CD4-positive, alpha-beta T cell treated with Interferon alpha-2 for 1 hour (primary cell): ENCODE data around the gene SLC38A2.

Experiments
- DNase-seq, 2 donors: peaks; one replicate each; pipeline ENCODE4 v3.0.0-alpha.2; 2020 to 2022

Gene SLC38A2

DNA sequence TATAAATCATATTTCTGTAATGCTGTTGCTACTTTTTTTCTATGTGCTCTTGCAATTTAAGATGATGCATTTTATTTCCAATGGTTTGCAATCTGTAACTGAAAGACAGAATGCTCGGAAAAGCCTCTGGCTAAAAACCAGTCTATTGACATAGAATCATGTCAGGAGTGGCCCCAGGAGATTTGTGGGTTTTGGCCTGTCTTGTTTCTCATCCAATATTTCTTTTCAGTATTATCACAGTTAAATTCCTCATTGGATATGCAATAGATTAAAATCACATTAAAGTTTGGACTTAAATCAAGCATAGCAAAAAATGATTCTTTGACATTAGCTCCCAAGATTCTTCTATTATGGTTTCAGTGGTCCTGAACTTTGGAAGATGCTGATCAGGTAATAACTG lies 19.1 kb upstream of the SLC38A2 start:
- DNase-seq = no peak

DNA sequence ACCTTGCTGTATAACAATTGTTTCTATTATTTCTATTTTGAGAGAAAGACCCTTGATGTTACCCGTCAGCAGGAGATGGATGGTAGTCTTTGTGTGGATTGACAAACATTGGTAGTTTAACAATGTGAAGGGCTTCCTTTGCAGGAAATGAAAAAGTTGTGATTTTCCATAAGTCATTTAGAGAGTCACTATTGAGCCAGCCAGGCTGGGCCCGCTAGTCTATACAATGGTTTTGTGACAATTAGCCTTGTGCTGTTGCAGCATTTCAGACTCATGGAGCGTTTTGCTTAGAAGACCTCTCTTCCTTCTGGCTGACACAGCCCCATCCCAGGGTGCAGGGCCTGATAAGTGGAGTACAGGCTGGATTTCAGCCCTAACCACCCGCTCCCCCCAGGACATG lies 18.3 kb upstream of the SLC38A2 start:
- DNase-seq = no peak

GRCh38 chr12:46390304-46390703 lies 17.7 kb upstream of the SLC38A2 start:
- DNase-seq = no peak

GRCh38 chr12:46389031-46389616 lies 16.6 kb upstream of the SLC38A2 start:
- no peak for DNase-seq

DNA sequence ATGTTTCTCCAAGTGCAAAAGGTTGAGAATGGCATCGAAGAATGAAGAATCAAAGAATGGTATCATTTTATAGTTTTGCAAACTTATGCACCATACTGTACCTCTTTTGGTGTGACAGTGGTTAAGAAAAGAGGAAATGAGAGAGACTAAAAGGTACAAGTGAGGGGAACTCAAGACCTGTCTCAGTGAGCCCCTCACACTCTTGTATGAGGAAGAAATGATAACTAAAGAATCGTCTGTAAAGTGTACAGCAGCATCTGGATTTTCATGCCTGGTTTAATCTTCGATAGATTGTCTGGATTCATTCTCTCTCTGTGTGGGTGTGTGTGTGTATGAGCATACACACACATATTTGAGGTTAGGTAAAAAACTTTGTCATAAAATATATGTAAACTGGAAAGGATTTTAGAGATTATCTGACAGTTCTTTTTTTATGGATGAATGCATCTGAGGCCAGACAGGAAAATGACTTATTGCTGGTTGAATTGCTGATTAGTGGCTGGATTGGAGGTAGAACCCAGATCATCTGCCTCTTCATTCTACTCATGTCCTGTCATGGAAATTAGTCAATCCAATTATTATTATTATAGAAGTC lies 16.0 kb upstream of the SLC38A2 start:
- DNase-seq = no peak

GRCh38 chr12:46387670-46388069 lies 15.1 kb upstream of the SLC38A2 start:
- DNase-seq = peak in 1 of 2 donors; percentile 13

DNA sequence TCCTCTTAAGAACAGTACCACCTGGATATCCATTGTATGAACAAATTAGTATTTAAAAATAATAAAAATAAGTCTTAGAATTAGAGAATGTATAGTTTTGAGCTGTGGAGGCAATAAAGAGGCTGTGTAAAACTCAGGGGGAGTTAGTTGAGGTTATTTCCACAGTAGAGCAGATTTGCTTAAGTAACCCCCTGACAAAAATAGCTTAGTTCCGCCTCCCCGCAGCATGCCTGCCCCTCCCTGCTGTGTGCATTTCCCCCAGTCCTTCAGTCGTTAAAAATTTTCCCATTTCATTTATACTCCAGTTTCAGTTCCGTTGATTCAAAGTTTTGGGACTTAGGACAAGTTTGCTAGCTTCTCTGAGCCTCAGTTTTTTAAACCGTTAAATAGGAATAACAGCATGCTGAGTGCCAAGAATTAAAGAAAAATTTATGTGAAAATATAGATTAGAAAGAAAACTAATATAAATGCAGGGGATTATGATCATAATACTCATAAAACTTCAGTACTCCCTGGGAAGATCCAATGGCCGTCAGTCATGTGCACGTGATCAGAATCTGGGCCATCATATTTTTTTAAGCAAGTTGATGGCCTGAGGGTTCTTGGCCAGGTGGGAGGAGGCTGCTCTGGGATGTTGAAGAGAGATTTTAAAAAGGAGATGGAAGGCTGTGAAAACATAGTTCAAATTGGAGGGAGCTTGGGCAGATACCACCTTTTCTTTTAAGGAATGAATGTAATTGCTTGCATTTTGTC lies 14.5 kb upstream of the SLC38A2 start:
- DNase-seq = peak in 1 of 2 donors; percentile 31

DNA sequence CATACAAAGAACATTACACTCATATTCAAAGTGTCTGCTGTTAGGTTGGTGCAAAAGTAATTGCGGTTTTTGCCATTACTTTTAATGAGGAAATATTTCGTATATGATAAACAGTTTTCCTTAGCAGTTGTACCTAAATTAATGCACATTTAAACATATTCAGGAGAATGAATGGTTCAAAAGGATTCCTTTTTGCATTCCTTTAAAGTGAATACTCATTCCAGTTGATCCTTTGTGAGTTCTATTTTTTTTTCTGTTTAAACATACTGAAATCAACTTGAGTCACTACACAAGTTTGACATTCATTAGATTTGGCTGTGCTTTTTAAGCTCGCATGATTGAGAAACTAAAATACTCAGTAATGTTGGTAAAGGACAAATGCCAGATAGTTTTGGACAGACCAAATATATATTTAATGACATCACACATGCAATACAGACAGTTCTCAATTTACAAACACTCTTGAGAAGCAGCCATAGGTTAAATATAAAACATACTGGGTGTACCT lies 13.8 kb upstream of the SLC38A2 start:
- no peak for DNase-seq

DNA sequence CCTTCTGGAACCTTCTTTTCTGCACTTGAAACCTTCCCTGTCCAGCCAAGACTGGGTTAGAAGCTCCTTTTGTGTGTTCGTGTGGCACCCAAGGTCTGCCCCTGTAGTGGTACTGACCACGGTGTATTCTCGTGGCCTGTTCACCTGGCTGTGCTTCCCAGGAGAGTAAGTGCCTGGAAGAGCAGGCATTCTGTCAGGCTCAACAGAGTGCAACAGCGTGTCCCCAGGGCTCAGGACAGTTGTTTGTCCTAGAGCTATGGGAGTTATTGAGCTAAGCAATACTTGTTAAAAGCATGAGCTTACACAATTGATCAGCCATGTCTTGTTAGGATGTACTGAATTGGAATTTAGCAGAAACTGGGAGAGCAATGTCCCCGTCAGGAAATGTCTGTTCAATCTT lies 12.9 kb upstream of the SLC38A2 start:
- DNase-seq = no peak

GRCh38 chr12:46384451-46385309 lies 12.1 kb upstream of the SLC38A2 start:
- DNase-seq = no peak

GRCh38 chr12:46383654-46384450 lies 11.3 kb upstream of the SLC38A2 start:
- DNase-seq = peak; percentile 72 to 76

GRCh38 chr12:46382964-46383653 lies 10.5 kb upstream of the SLC38A2 start:
- DNase-seq = peak; percentile 88 to 93

DNA sequence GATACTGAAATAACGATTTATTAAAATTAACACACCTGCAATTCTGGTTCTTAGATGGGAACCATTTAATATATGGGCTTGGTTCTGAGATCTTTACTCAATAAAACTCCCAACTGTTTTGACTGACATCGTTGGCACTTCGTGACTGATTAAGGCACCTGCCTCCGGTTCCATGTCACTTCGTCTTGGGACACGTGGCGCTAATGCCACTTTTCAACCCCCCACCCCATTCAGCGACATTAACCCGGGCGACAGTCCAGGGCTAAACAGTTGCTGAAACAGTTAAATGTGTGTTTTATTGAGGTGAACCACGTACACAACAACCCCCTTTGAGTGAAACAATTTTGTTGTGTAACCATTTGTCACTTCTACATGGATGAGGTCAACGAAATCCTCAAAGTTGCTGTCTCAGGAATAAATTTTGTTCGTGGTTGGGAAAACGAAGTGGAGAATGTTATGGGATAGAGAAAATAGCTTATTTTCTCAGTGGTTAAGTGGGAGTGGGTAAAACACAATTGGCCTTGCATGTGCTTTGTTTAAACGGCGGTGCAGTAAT lies 9.9 kb upstream of the SLC38A2 start:
- DNase-seq = no peak

DNA sequence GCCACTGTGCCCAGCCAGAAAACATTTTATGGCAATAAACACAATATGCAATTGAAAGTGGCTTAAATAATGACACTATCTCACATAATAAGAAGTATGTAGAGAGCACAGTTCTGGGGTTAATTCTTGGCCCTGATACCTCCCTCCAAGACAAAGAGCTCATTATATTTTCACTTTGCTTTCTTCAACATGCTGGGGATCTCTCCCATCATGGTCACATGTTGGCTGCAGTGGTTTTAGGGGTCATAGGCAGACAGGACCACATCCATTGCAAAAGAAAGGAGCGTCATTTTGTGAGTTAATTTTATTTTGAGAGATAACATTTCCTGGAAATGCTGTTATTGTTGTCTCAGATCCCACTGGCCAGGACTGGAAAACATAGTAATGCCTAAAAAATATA lies 8.3 kb upstream of the SLC38A2 start:
- DNase-seq = no peak

DNA sequence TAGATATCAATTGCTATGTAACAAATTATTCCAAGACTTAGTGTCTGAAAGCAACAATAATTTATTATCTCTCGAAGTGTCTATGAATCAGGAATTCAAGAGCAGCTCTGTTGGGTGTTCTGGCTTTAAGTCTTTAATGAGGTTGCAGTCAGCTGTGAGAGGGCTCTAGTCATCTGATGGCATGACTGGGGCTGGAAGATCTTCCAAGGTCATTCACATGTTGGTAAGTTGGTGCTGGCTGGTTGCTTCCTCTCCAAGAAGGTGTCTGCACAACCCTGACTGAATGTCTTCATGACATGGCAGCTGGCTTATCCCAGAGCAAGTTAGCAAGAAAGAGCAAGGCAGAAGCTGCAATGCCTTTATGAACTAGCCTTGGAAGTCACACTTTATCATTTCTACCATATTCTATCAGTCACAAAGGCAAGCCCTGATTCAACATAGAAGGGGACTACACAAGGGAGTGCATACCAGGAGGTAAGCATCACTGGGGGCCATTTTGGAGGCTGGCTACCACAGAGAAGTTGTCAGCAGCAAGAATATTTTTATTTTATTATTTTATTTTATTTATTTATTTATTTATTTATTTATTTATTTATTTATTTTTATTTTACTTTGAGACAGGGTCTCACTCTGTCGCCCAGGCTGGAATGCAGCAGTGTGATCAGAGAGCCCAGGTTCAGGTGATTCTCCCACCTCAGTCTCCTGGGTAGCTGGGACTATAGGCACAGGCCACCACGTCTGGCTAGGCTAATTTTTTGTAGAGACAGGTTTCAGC lies 7.6 kb upstream of the SLC38A2 start:
- no peak for DNase-seq

- no peak for DNase-seq
These were observed 6.8 kb upstream of the SLC38A2 start for GRCh38 chr12:46379352-46379751.

DNA sequence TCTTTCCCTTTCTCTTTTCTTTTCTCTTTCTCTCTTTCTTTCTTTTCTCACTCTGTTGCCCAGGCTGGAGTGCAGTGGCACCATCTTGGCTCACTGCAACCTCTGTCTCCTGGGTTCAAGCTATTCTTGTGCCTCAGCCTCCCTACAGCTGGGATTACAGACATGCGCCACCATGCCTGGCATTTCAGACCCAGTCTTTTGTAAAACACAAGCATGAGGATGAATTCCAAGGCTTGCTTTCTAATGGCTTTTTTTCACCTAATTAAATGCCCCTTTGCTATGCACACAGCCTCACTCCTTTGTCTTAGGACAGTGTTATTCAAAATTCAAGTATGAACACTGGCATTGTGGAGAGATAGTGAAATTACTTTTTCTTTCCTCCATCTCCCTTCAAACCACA lies 6.0 kb upstream of the SLC38A2 start:
- DNase-seq = no peak

DNA sequence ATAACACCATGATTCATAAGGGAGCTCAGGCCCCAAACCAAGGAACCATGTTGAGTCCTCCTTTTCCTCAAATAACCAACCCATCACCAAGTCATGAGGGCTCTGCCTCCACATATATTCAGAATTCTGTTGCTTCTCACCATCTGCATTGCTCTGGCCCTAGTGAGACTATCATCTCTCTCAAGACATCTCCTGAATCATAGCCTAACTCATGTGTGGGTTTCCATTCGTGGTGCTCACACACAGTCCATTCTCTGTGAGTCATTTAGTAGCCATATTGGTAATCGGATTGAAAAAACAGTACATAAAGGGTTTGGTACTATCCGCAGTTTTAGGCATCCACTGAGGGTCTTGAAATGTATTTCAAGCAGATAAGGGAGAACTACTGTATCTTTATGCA lies 5.1 kb upstream of the SLC38A2 start:
- DNase-seq = no peak

DNA sequence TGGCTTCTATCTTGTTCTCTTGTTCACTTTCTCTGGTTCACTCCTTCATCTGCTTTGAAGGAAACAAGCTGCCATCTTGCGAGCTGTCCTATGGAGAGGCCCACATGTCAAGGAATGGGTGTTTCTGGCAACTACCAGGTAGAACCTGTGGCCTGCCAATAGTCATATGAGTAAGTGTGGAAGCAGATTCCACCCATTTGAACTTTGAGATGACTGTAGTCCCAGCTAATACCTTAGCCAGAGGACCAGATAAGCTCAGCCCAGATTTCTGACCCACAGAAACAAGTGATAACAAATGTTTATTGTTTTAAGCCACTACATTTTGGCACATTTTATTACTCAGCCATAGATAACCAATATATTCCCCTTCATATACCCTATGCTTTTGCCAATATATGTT lies 4.0 kb upstream of the SLC38A2 start:
- DNase-seq = no peak

DNA sequence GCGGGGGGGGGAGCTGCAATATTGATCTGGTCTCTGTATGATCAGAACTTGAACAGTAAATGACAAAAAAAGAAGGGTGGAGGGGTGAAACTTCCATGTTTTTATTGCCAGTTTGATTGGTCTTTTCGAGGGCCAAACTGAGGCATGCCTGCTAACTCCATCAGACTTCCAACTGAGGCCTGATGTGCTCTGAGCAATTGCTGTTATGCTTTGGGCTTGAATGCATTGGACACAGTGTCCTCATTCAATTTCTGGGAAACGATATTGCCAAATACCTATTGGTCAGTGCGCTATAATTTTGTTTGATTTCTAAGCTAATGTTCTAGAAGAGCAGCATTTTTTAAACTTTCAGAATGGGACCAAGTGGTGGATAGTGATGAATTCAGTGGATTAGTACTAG lies 2.1 kb upstream of the SLC38A2 start:
- no peak for DNase-seq

DNA sequence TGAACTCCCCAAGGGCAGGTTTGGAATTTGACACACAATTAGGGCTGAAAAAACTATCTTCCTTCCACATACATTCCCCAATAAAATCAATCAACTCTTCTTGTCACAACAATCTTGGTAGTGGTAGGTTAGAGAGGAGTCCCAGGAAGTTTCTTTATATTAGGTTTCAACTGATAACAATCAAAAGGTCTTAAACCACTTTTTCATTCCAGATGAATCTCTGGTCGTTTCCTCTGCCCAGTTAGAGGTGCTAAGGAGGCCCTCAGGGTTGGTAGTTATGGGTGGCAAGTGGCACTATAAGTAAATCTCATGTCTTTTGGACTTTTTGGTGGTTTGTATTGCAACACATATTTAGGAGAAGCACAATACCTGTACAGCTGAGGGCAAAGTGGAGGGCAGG lies 1.7 kb upstream of the SLC38A2 start:
- no peak for DNase-seq
